Ectodermal cell (in vitro differentiated cells): ENCODE measurements around the gene ARHGAP4.

Source experiments
- H3K27ac ChIP-seq: 2 replicates; pipeline ENCODE4 v1.7.0; 2013; ENCODE audit warnings: mild to moderate bottlenecking, low read depth, low read length; ENCODE audit not compliant: insufficient read depth, poor library complexity, severe bottlenecking
- H3K27me3 ChIP-seq: 2 replicates; pipeline ENCODE4 v1.7.0; 2013; ENCODE audit warnings: mild to moderate bottlenecking, low read length; ENCODE audit not compliant: insufficient read depth, control insufficient read depth, poor library complexity, severe bottlenecking
- H3K36me3 ChIP-seq: one replicate; pipeline ENCODE4 v1.7.0; 2013; ENCODE audit warnings: low read length; ENCODE audit not compliant: control insufficient read depth, insufficient read depth
- H3K4me1 ChIP-seq: one replicate; pipeline ENCODE4 v1.7.0; 2013; ENCODE audit warnings: low read length; ENCODE audit not compliant: control insufficient read depth, insufficient read depth
- H3K4me3 ChIP-seq: 2 replicates; pipeline ENCODE4 v1.7.0; 2013; ENCODE audit warnings: low read depth, low read length, control low read depth; ENCODE audit not compliant: insufficient read depth
- H3K9me3 ChIP-seq: 2 replicates; pipeline ENCODE4 v1.7.0; 2013; ENCODE audit warnings: mild to moderate bottlenecking, low read length, moderate library complexity; ENCODE audit not compliant: control insufficient read depth
- WGBS, 2 experiments: methylation state at CpG; one replicate each; pipeline ENCODE4 v1.1.7; 2013; ENCODE audit warnings: missing lambda C conversion rate in 2 of 2; 5-methylcytosine and 5-hydroxymethylcytosine counted together

ARHGAP4 gene

GRCh38 chrX:153866302-153867019 lies 59.6 kb downstream of the ARHGAP4 start:
- 94% methylated on average over 22 of the region's 22 CpGs for WGBS, 2 experiments
- no peak overlapping the region for H3K27ac ChIP-seq
- H3K4me1 ChIP-seq: peaks cover 19% of the 10 kb centered on the region
- no peak overlapping the region for H3K4me3 ChIP-seq
- H3K36me3 ChIP-seq: no peaks in the 10 kb centered on the region
- no peaks in the 10 kb centered on the region for H3K9me3 ChIP-seq
- no peaks in the 10 kb centered on the region for H3K27me3 ChIP-seq

DNA sequence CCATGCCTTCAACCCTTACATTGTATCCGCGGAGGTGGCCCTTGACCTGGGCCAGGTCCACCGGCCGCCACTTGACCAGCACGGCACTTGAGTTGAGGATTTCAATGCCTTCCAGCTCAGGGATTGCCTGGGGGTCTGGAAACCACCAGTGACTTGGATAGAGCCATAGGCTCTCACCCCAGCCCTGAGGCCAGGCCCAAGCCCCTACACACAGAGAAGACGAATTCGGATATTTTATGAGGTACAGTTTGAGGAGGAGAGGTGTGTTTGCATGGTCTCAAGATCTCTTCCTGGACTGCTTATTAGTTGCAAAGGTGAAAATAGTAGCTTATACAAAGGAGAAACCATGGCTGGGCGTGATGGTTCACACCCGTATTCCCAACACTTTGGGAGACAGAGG lies 60.4 kb downstream of the ARHGAP4 start:
- H3K9me3 ChIP-seq: no peaks in the 10 kb centered on the region
- H3K27me3 ChIP-seq: no peaks in the 10 kb centered on the region
- H3K36me3 ChIP-seq: no peaks in the 10 kb centered on the region
- H3K4me3 ChIP-seq: no peak overlapping the region
- H3K4me1 ChIP-seq: peaks cover 22% of the 10 kb centered on the region
- no peak overlapping the region for H3K27ac ChIP-seq
- 94 to 96% methylated on average over 9 of the region's 9 CpGs for WGBS, 2 experiments

DNA sequence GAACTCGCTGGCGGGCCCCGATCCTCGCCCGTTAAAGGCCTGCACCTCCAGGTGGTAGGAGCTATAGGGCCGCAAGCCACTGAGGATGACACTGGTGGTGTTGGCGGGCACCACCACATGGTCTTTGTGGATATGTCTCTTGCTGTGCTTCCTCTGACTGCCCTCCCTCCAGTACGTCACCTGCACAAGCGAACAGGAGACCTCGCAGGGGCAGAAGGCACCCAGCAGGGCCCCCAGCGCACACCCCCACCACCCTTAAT lies 60.8 kb downstream of the ARHGAP4 start:
- peaks cover 22% of the 10 kb centered on the region for H3K4me1 ChIP-seq
- H3K9me3 ChIP-seq: no peaks in the 10 kb centered on the region
- no peaks in the 10 kb centered on the region for H3K36me3 ChIP-seq
- H3K4me3 ChIP-seq: no peak overlapping the region
- H3K27ac ChIP-seq: no peak overlapping the region
- WGBS, 2 experiments: 96% methylated on average over 11 of the region's 11 CpGs
- H3K27me3 ChIP-seq: no peaks in the 10 kb centered on the region

DNA sequence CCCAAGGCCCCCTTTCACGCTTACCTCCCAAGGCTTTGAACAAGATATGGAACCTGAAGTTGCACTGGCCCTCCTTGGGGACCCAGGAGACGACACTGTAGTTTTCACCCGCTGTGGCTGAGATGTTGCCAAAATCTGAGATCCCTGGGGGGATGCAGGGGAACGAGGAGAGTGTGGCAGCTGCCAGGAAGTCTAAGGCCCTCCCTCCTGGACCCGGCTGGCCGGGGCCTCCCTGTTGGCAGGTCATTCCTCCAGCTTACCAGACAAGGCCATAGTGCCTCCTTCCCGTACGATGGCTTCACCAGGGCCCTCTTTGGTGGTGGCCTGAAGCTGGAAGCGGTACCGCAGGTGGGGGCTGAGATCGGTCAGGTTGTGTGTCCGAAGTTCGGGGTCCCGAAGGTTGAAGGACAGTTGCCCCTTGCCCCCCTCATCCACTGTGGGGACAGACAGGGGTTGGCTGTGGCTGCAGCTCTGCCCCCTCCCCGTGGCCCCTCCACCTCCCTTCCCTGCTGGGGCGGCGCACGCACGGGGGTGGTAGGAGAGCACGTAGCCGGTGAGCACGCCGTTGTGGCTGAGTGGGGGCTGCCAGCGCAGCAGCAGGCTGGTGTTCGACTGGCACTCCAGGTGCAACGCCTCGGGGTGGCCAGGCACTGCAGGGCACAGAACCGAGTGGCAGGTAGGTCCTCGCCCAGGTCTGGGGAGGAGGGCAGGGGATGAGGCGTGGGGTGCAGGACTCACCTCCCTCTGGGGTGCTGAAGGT lies 61.3 kb downstream of the ARHGAP4 start:
- H3K27ac ChIP-seq: no peak overlapping the region
- no peaks in the 10 kb centered on the region for H3K27me3 ChIP-seq
- 94% methylated on average over 30 of the region's 30 CpGs for WGBS, 2 experiments

GRCh38 chrX:153864101-153864500 lies 62.0 kb downstream of the ARHGAP4 start:
- Histone ChIP-seq H3K4me1 (peaks cover 22% of the 10 kb centered on the region), H3K27ac (no peak overlapping the region), H3K9me3 (no peaks in the 10 kb centered on the region), H3K27me3 (no peaks in the 10 kb centered on the region), H3K4me3 (no peak overlapping the region), H3K36me3 (no peaks in the 10 kb centered on the region)
- WGBS, 2 experiments: 92 to 95% methylated on average over 10 of the region's 10 CpGs

More for the DNA sequence above, 61.3 kb downstream of the ARHGAP4 start:
- Histone ChIP-seq H3K4me3 (no peak overlapping the region), H3K9me3 (no peaks in the 10 kb centered on the region), H3K4me1 (peaks cover 22% of the 10 kb centered on the region), H3K36me3 (no peaks in the 10 kb centered on the region)

GRCh38 chrX:153863251-153863991 lies 62.6 kb downstream of the ARHGAP4 start:
- 61 to 68% methylated on average over 26 to 28 of the region's 28 CpGs for WGBS, 2 experiments
- no peak overlapping the region for H3K4me3 ChIP-seq
- no peak overlapping the region for H3K27ac ChIP-seq
- H3K27me3 ChIP-seq: no peaks in the 10 kb centered on the region
- H3K4me1 ChIP-seq: peaks cover 22% of the 10 kb centered on the region
- H3K36me3 ChIP-seq: no peaks in the 10 kb centered on the region
- no peaks in the 10 kb centered on the region for H3K9me3 ChIP-seq

DNA sequence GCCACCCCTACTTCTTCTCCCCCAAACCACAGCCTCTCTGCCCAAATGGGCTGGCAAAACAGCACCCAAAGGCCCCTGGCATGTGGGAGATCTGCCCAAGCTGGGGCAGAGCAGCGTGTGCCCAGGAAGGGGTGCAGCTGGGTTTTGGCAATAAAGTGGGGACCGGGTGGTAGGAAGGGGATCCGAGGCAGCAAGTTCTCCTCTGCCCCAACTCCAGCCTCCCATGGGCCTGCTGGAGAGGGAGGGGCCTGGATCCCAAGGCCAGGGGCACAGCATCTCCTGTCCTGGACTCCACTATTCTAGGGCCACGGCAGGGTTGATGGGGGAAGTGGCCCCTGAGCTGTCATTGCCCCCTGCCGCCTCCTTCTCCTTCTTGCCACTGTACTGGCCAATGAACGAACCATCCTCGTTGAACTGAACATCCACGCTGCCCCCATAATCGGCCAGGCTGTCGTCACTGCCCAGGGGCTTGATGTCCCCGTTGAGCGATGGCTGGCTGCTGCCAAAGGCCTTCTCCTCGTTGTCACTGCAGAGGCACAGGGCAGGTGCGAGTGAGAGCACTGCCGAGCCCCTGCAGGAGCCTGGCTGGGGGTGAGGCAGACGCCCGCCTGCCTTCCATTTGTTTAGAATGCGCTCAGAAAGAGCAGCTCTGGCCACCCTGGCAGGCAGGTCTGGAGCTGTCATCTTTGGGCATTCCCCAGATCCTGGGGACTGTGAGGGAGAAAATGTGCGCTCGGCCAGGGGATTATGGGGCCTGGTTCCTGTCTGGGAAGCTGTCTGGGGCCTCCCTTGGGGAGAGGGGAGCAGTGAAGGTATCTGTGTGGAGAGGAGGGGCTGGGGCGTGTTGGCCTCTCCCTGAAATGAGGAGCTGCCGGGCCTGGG lies 63.5 kb downstream of the ARHGAP4 start:
- Histone ChIP-seq H3K9me3 (no peaks in the 10 kb centered on the region), H3K27me3 (no peaks in the 10 kb centered on the region), H3K4me1 (peaks cover 22% of the 10 kb centered on the region), H3K4me3 (no peak overlapping the region), H3K27ac (no peak overlapping the region), H3K36me3 (no peaks in the 10 kb centered on the region)
- WGBS, 2 experiments: 55 to 57% methylated on average over 22 of the region's 22 CpGs

GRCh38 chrX:153861733-153862310 lies 64.2 kb downstream of the ARHGAP4 start:
- 79 to 83% methylated on average over 21 of the region's 21 CpGs for WGBS, 2 experiments
- no peak overlapping the region for H3K4me3 ChIP-seq
- no peak overlapping the region for H3K27ac ChIP-seq
- H3K4me1 ChIP-seq: peaks cover 22% of the 10 kb centered on the region
- no peaks in the 10 kb centered on the region for H3K27me3 ChIP-seq
- no peaks in the 10 kb centered on the region for H3K36me3 ChIP-seq
- H3K9me3 ChIP-seq: no peaks in the 10 kb centered on the region

GRCh38 chrX:153861151-153861550 lies 64.9 kb downstream of the ARHGAP4 start:
- H3K27me3 ChIP-seq: no peaks in the 10 kb centered on the region
- 89 to 93% methylated on average over 7 to 10 of the region's 10 CpGs for WGBS, 2 experiments

More at GRCh38 chrX:153861151-153861550, 64.9 kb downstream of the ARHGAP4 start:
- no peak overlapping the region for H3K27ac ChIP-seq
- H3K4me3 ChIP-seq: no peak overlapping the region
- H3K9me3 ChIP-seq: no peaks in the 10 kb centered on the region
- peaks cover 22% of the 10 kb centered on the region for H3K4me1 ChIP-seq
- no peaks in the 10 kb centered on the region for H3K36me3 ChIP-seq
